ENCODE data around the gene SERINC5.

SERINC5 gene

GRCh38 chr5:80152778-80153177 lies 103.1 kb downstream of the SERINC5 start:
- no peak overlapping the region for H3K27ac ChIP-seq (ENCODE audit: low read depth, low read length)
- H3K27me3 ChIP-seq (ENCODE audit: control insufficient read depth, insufficient read depth, low read length), result no peaks in the 10 kb centered on the region
- peaks cover 3% of the 10 kb centered on the region; the same call in 1 of the 2 replicates for H3K4me1 ChIP-seq (ENCODE audit: control insufficient read depth, insufficient read depth, low read length)
- no peak overlapping the region for H3K9ac ChIP-seq (ENCODE audit: low read length)
- no peak overlapping the region for H3K4me3 ChIP-seq (ENCODE audit: low read depth, low read length)
- H3K9me3 ChIP-seq (ENCODE audit: control insufficient read depth, insufficient read depth, low read depth, low read length), result no peaks in the 10 kb centered on the region
- H3K36me3 ChIP-seq (ENCODE audit: control insufficient read depth, insufficient read depth, low read length), result peaks cover 75% of the 10 kb centered on the region

DNA sequence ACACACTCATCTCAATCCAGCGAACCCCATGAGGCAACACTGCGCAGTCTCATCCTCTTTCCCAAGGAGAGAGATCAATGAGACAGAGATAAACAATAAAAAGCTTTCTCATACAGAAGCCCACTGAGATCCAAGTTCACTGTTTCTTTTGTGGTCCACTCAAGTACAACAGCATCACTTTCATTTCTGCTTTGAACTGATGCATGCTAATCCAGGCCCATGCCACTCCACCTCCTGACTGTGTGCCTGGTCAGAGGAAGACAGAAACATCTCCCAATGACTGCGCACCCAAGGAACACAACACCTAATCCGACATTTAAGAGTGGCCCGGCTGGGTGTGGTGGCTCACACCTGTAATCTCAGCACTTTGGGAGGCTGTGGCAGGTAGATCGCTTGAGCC lies 104.0 kb downstream of the SERINC5 start:
- peaks cover 3% of the 10 kb centered on the region; the same call in 1 of the 2 replicates for H3K4me1 ChIP-seq (ENCODE audit: control insufficient read depth, insufficient read depth, low read length)
- no peaks in the 10 kb centered on the region for H3K9me3 ChIP-seq (ENCODE audit: control insufficient read depth, insufficient read depth, low read depth, low read length)
- H3K9ac ChIP-seq (ENCODE audit: low read length), result no peak overlapping the region
- no peak overlapping the region for H3K4me3 ChIP-seq (ENCODE audit: low read depth, low read length)
- no peak overlapping the region for H3K27ac ChIP-seq (ENCODE audit: low read depth, low read length)
- peaks cover 78% of the 10 kb centered on the region for H3K36me3 ChIP-seq (ENCODE audit: control insufficient read depth, insufficient read depth, low read length)
- no peaks in the 10 kb centered on the region for H3K27me3 ChIP-seq (ENCODE audit: control insufficient read depth, insufficient read depth, low read length)

DNA sequence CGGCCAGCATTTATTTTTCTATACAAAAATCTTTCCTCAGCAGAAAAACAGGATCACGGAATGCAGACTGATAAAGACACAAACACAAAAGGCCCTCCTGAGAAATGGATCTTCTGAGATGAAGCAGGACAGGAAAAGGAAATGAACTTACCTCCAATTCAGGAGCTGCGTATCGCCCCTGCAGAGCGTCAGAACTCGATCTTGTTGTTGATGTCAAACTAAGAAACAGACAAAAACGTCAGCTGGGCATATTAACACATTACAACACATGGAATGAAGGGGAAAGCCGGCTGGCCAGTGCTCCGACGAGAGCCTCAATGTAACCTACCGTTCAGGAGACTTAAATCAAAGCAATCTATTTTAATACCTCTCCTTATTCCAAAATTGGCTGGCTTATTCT lies 105.1 kb downstream of the SERINC5 start:
- Histone ChIP-seq H3K4me1 (ENCODE audit: control insufficient read depth, insufficient read depth, low read length) (no peaks in the 10 kb centered on the region; the same call in 1 of the 2 replicates), H3K9me3 (ENCODE audit: control insufficient read depth, insufficient read depth, low read depth, low read length) (no peaks in the 10 kb centered on the region), H3K9ac (ENCODE audit: low read length) (no peak overlapping the region), H3K27me3 (ENCODE audit: control insufficient read depth, insufficient read depth, low read length) (no peaks in the 10 kb centered on the region), H3K27ac (ENCODE audit: low read depth, low read length) (no peak overlapping the region), H3K4me3 (ENCODE audit: low read depth, low read length) (no peak overlapping the region), H3K36me3 (ENCODE audit: control insufficient read depth, insufficient read depth, low read length) (peaks cover 77% of the 10 kb centered on the region)

DNA sequence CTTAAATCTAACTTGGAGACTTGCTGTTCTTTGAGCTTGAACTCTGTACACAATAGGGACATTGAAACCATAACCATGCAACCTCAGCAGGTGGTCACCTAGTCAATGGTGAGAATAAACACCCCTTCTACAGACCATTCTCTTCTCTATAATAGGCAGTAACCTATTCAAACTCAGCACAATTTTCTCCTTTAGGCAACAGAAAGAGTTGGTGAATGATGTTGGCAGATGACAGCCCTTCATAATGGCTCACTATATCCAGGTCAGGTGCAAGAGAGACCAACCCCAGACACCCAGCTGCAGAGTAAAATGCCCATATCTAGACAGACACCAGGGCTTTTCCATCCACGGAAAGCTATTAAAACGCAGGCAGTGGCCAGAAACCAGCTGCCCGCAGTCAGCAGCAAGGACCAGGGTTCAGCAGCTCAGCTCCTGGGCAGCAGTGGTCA lies 106.7 kb downstream of the SERINC5 start:
- H3K9me3 ChIP-seq (ENCODE audit: control insufficient read depth, insufficient read depth, low read depth, low read length), result no peaks in the 10 kb centered on the region
- H3K27me3 ChIP-seq (ENCODE audit: control insufficient read depth, insufficient read depth, low read length), result no peaks in the 10 kb centered on the region
- H3K4me3 ChIP-seq (ENCODE audit: low read depth, low read length), result no peak overlapping the region
- peaks cover 6% of the 10 kb centered on the region; the same call in 1 of the 2 replicates for H3K4me1 ChIP-seq (ENCODE audit: control insufficient read depth, insufficient read depth, low read length)
- H3K9ac ChIP-seq (ENCODE audit: low read length), result no peak overlapping the region
- peaks cover 78% of the 10 kb centered on the region for H3K36me3 ChIP-seq (ENCODE audit: control insufficient read depth, insufficient read depth, low read length)
- no peak overlapping the region for H3K27ac ChIP-seq (ENCODE audit: low read depth, low read length)

DNA sequence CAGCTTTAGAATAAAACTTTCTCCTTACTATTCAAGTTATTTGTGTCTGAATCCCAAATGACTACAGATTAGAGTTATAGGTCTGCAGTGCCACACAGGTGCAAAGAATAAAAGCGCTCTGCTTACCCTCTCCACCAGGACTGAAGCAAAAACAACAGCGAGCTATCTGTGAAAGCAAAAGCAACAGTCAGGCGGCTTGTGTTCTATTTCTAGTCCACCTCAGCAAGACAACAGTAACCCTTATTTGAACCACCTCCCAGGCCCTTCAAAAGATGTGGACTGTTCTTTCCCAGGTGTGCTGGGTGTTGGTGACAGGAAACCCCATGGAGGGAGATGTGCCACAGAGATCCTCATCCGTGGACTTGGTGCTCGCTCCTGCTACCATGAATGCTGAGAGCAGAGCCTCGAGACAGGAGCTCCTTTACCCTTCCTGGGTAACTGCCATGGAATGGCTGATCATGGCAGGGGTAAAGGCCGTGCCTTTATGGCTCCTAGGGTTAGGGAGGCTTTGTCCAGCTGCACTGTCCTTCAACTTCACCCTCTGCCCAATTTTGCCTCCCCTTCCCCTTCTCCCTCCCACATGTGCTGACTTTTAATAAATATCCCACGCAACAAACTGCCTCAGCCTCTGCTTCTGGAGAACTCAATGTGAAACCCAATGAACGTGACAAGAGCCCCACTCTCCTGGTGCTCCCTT lies 108.6 kb downstream of the SERINC5 start:
- no peak overlapping the region for H3K4me3 ChIP-seq (ENCODE audit: low read depth, low read length)
- H3K9me3 ChIP-seq (ENCODE audit: control insufficient read depth, insufficient read depth, low read depth, low read length), result no peaks in the 10 kb centered on the region
- peaks cover 89% of the 10 kb centered on the region for H3K36me3 ChIP-seq (ENCODE audit: control insufficient read depth, insufficient read depth, low read length)
- H3K4me1 ChIP-seq (ENCODE audit: control insufficient read depth, insufficient read depth, low read length), result peaks cover 18% of the 10 kb centered on the region
- H3K9ac ChIP-seq (ENCODE audit: low read length), result no peak overlapping the region
- no peaks in the 10 kb centered on the region for H3K27me3 ChIP-seq (ENCODE audit: control insufficient read depth, insufficient read depth, low read length)
- H3K27ac ChIP-seq (ENCODE audit: low read depth, low read length), result no peak overlapping the region

DNA sequence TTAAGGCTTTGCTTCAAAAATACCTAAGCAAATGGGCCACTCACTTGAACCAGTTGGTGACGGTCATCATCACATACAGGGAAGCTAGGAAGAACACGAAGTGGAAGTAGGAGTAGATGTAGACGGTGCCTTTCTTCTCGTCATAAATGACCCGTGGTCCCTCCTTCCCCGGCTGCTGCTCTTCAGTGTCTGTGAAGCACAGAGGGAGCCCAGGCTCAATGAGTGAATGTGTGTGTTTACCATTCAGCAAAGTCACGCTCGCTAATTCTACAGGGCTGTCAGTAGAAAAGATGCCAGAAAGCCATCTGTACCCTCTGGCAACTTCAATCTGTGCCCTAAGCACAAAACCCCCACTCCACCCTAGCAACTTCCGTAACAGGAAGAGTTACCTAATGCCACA lies 109.8 kb downstream of the SERINC5 start:
- no peaks in the 10 kb centered on the region for H3K9me3 ChIP-seq (ENCODE audit: control insufficient read depth, insufficient read depth, low read depth, low read length)
- no peak overlapping the region for H3K4me3 ChIP-seq (ENCODE audit: low read depth, low read length)
- H3K9ac ChIP-seq (ENCODE audit: low read length), result no peak overlapping the region
- peaks cover 30% of the 10 kb centered on the region for H3K4me1 ChIP-seq (ENCODE audit: control insufficient read depth, insufficient read depth, low read length)
- H3K36me3 ChIP-seq (ENCODE audit: control insufficient read depth, insufficient read depth, low read length), result peaks cover 77% of the 10 kb centered on the region
- no peaks in the 10 kb centered on the region for H3K27me3 ChIP-seq (ENCODE audit: control insufficient read depth, insufficient read depth, low read length)
- no peak overlapping the region for H3K27ac ChIP-seq (ENCODE audit: low read depth, low read length)

GRCh38 chr5:80143491-80143890 lies 112.4 kb downstream of the SERINC5 start:
- no peak overlapping the region for H3K27ac ChIP-seq (ENCODE audit: low read depth, low read length)
- H3K9ac ChIP-seq (ENCODE audit: low read length), result no peak overlapping the region
- H3K4me3 ChIP-seq (ENCODE audit: low read depth, low read length), result no peak overlapping the region
- H3K4me1 ChIP-seq (ENCODE audit: control insufficient read depth, insufficient read depth, low read length), result peaks cover 50% of the 10 kb centered on the region
- no peaks in the 10 kb centered on the region for H3K27me3 ChIP-seq (ENCODE audit: control insufficient read depth, insufficient read depth, low read length)
- H3K9me3 ChIP-seq (ENCODE audit: control insufficient read depth, insufficient read depth, low read depth, low read length), result no peaks in the 10 kb centered on the region
- H3K36me3 ChIP-seq (ENCODE audit: control insufficient read depth, insufficient read depth, low read length), result peaks cover 54% of the 10 kb centered on the region

- H3K4me3 ChIP-seq (ENCODE audit: low read depth, low read length), result no peak overlapping the region
- H3K4me1 ChIP-seq (ENCODE audit: control insufficient read depth, insufficient read depth, low read length), result peaks cover 50% of the 10 kb centered on the region
- H3K9me3 ChIP-seq (ENCODE audit: control insufficient read depth, insufficient read depth, low read depth, low read length), result no peaks in the 10 kb centered on the region
- H3K9ac ChIP-seq (ENCODE audit: low read length), result no peak overlapping the region
- peak overlapping the region; percentile 68; the same call in 1 of the 2 replicates for H3K27ac ChIP-seq (ENCODE audit: low read depth, low read length)
- H3K36me3 ChIP-seq (ENCODE audit: control insufficient read depth, insufficient read depth, low read length), result peaks cover 52% of the 10 kb centered on the region
- no peaks in the 10 kb centered on the region for H3K27me3 ChIP-seq (ENCODE audit: control insufficient read depth, insufficient read depth, low read length)
Observed at GRCh38 chr5:80142996-80143395, 112.9 kb downstream of the SERINC5 start.

DNA sequence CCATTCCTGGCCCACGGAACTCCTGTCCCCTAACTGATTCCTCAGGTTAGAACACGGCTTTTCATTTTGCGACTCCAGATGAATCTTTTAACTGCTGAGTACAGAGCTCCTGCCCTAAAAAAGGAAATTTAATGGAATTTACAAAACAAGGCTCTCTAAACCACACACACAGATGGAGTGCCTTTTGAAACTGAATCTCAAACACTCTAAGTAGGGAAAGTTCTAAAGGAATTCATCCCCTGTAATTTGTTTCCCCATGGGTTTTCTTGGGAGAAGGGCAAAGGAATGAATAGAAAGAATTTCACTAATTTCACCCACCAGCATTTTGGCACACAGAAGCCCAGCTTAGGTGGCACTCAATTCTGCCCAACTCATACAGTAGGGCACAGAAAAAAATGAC lies 114.2 kb downstream of the SERINC5 start:
- H3K36me3 ChIP-seq (ENCODE audit: control insufficient read depth, insufficient read depth, low read length), result peaks cover 39% of the 10 kb centered on the region
- peak overlapping the region; percentile 68 for H3K27ac ChIP-seq (ENCODE audit: low read depth, low read length)

DNA sequence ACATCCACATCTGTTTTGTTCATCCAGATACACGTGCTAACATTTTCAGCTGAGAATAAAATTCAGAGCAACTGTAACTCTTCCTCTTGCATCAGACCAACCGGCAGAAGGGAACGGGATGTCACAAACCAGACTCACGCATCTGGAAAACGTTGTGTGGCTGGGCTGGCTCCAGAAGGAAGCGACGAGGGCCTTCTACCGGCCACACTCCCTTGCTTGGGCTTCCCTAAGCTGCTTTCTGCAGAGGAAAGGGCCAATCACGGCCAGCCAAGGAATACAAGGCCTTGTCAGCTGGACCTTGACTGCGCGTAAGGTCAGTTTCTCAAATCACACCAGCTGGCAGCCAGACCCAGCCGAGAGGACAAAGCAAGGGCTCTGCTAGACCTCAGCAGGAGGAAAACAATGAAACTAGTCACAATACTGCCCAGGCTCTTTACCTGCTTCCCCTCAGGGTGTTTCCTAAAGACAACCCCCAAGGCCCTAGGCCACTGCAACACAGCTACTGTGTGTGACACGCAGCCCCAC lies 114.6 kb downstream of the SERINC5 start:
- Histone ChIP-seq H3K27ac (ENCODE audit: low read depth, low read length) (peak overlapping the region; percentile 68), H3K9ac (ENCODE audit: low read length) (peak overlapping the region; percentile 61), H3K36me3 (ENCODE audit: control insufficient read depth, insufficient read depth, low read length) (peaks cover 37% of the 10 kb centered on the region), H3K4me1 (ENCODE audit: control insufficient read depth, insufficient read depth, low read length) (peaks cover 50% of the 10 kb centered on the region), H3K27me3 (ENCODE audit: control insufficient read depth, insufficient read depth, low read length) (no peaks in the 10 kb centered on the region), H3K4me3 (ENCODE audit: low read depth, low read length) (0 out of 2 replicates have a peak overlapping the region, but pooled peaks have one; percentile 4), H3K9me3 (ENCODE audit: control insufficient read depth, insufficient read depth, low read depth, low read length) (no peaks in the 10 kb centered on the region)

More for the DNA sequence above, 114.2 kb downstream of the SERINC5 start:
- no peaks in the 10 kb centered on the region for H3K27me3 ChIP-seq (ENCODE audit: control insufficient read depth, insufficient read depth, low read length)
- 0 out of 2 replicates have a peak overlapping the region, but pooled peaks have one; percentile 4 for H3K4me3 ChIP-seq (ENCODE audit: low read depth, low read length)
- peaks cover 50% of the 10 kb centered on the region for H3K4me1 ChIP-seq (ENCODE audit: control insufficient read depth, insufficient read depth, low read length)
- H3K9me3 ChIP-seq (ENCODE audit: control insufficient read depth, insufficient read depth, low read depth, low read length), result no peaks in the 10 kb centered on the region
- peak overlapping the region; percentile 61 for H3K9ac ChIP-seq (ENCODE audit: low read length)

DNA sequence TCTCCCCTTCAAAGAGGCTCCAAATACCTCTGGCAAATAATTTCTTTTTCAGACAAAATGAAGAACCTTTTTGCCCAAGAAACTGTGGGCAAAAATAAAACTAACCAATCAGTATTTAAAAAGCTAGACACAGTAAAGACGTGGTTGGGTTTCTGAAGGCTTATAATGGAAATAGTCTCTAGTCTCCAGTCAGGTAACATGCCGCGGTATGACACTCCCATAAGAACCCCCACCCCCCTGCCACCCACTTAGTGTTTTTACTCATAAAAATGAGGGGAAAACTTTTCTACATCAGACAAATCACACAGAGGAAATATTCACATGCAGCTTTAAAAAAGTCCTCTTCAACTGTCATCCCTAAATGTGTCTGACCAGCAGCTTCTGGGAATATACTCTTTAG lies 115.4 kb downstream of the SERINC5 start:
- Histone ChIP-seq H3K4me3 (ENCODE audit: low read depth, low read length) (no peak overlapping the region), H3K27ac (ENCODE audit: low read depth, low read length) (peak overlapping the region; percentile 68), H3K27me3 (ENCODE audit: control insufficient read depth, insufficient read depth, low read length) (no peaks in the 10 kb centered on the region), H3K36me3 (ENCODE audit: control insufficient read depth, insufficient read depth, low read length) (peaks cover 30% of the 10 kb centered on the region), H3K9me3 (ENCODE audit: control insufficient read depth, insufficient read depth, low read depth, low read length) (no peaks in the 10 kb centered on the region), H3K4me1 (ENCODE audit: control insufficient read depth, insufficient read depth, low read length) (peaks cover 52% of the 10 kb centered on the region), H3K9ac (ENCODE audit: low read length) (no peak overlapping the region)
